ENCODE results near the gene CEP192. TPM values are rescaled to one million over a fixed set of nuclear protein-coding genes. Genes with fewer than 3 reads are reported as not detected.
"Not testable (repeated sequence)": the region's sequence is repeated elsewhere in the genome, so short reads cannot be mapped to it uniquely, and the experiment has no call there.

The CEP192 gene
- total and polyA plus RNA-seq, 2 donors (not counting 1 experiment from before 2014, with no cell fraction given), result 39.3 to 47.3 TPM

DNA sequence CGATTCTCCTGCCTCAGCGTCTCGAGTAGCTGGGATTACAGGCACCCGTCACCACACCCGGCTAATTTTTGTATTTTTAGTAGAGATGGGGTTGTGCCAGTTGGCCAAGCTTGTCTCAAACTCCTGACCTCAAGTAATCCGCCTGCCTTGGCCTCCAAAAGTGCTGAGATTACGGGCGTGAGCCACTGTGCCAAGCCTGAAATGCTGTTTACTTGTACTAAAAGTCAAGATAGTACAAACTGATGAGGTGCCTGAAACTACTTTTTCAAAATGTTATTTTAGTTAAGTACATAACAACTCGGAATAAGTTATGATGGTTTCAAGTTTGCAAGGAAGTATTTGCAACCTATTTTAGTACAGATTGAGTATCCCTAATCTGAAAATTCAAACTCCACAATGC lies 85.7 kb downstream of the CEP192 start:
- Histone ChIP-seq H2AFZ (ENCODE audit: insufficient read depth, low read depth, low read length, poor library complexity, severe bottlenecking) (no peak overlapping the region), H3K9me3 (ENCODE audit: control extremely low read depth in 1 of 3, control insufficient read depth in 2 of 3, insufficient read depth in 1 of 3, low read length in 2 of 3) (peaks cover 0 to 1% (median 0%) of the 10 kb centered on the region in 3 donors), H3K4me3 (ENCODE audit: control extremely low read depth in 1 of 5, extremely low read depth in 1 of 5, insufficient read depth in 1 of 5, low read depth in 2 of 5, low read length in 4 of 5) (no peak overlapping the region), H3K4me2 (replicated peaks; ENCODE audit: low read depth, low read length, poor library complexity, severe bottlenecking) (no peak overlapping the region), H3K27ac (ENCODE audit: low read length in 2 of 2) (no peak overlapping the region), H3K79me2 (ENCODE audit: control insufficient read depth, insufficient read depth, low read length) (no peaks in the 10 kb centered on the region), H3K27me3 (replicated peaks in 1 of 4; ENCODE audit: control extremely low read depth in 1 of 4, control insufficient read depth in 3 of 4, insufficient read depth in 4 of 4, low read length in 3 of 4) (no peaks in the 10 kb centered on the region), H4K20me1 (ENCODE audit: control insufficient read depth, insufficient read depth, low read length, poor library complexity, severe bottlenecking) (no peaks in the 10 kb centered on the region), H3K9ac (ENCODE audit: low read length) (no peak overlapping the region), H3K4me1 (ENCODE audit: control insufficient read depth in 2 of 2, insufficient read depth in 2 of 2, low read length in 2 of 2) (no peaks in the 10 kb centered on the region), H3K36me3 (replicated peaks in 1 of 2; ENCODE audit: control extremely low read depth in 1 of 2, control insufficient read depth in 1 of 2, extremely low read depth in 1 of 2, insufficient read depth in 2 of 2, low read length in 1 of 2) (peaks cover 11 to 25% of the 10 kb centered on the region in 2 experiments)
- WGBS (ENCODE audit: insufficient coverage), result 100% methylated on average over 3 of the region's 9 CpGs
- H3K27me3 Mint-ChIP-seq, result no peaks in the 10 kb centered on the region
- DNase-seq (no peak), ATAC-seq (ENCODE audit: low read depth) (no peak)
- intact Hi-C loops (cut with micrococcal nuclease), result no loop called here
- no peak overlapping the region for H3K4me3 Mint-ChIP-seq
- ChIA-PET POLR2A (no interaction called here), CTCF (no interaction called here)
- no peak overlapping the region for H3K27ac Mint-ChIP-seq
- no peaks in the 10 kb centered on the region for H3K4me1 Mint-ChIP-seq
- TF ChIP-seq EZH2 (IDR thresholded peaks at IDR 0.05; ENCODE audit: borderline replicate concordance, insufficient read depth, low read depth, low read length, poor library complexity, severe bottlenecking), result no peak
- H3K9me3 Mint-ChIP-seq (ENCODE audit: insufficient read depth), result peaks cover 3% of the 10 kb centered on the region

DNA sequence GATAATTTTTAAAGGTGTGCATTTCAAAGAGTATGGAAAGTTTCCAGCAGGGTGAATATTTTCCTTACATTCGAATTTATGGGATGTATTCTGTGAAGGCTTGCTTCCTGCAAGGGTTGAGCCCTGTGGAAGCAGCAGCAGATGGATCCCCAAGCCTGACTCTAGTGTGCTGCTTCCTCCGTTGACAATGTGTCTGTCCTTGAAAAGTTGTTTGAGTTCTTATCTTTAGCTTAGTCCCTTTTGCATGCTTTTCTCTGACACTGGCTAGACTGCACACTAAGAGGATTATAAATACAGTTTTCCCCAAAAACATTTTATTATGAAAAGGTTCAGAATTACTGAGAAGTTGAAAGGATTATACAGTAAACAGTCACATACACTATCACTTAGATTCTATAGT lies 86.3 kb downstream of the CEP192 start:
- Histone ChIP-seq H3K9ac (ENCODE audit: low read length) (no peak overlapping the region), H3K4me1 (ENCODE audit: control insufficient read depth in 2 of 2, insufficient read depth in 2 of 2, low read length in 2 of 2) (no peaks in the 10 kb centered on the region), H3K9me3 (ENCODE audit: control extremely low read depth in 1 of 3, control insufficient read depth in 2 of 3, insufficient read depth in 1 of 3, low read length in 2 of 3) (peaks cover 0 to 1% (median 0%) of the 10 kb centered on the region in 3 donors), H3K4me3 (ENCODE audit: control extremely low read depth in 1 of 5, extremely low read depth in 1 of 5, insufficient read depth in 1 of 5, low read depth in 2 of 5, low read length in 4 of 5) (no peak overlapping the region), H4K20me1 (ENCODE audit: control insufficient read depth, insufficient read depth, low read length, poor library complexity, severe bottlenecking) (no peaks in the 10 kb centered on the region), H3K79me2 (ENCODE audit: control insufficient read depth, insufficient read depth, low read length) (no peaks in the 10 kb centered on the region), H2AFZ (ENCODE audit: insufficient read depth, low read depth, low read length, poor library complexity, severe bottlenecking) (no peak overlapping the region), H3K27me3 (replicated peaks in 1 of 4; ENCODE audit: control extremely low read depth in 1 of 4, control insufficient read depth in 3 of 4, insufficient read depth in 4 of 4, low read length in 3 of 4) (no peaks in the 10 kb centered on the region), H3K4me2 (replicated peaks; ENCODE audit: low read depth, low read length, poor library complexity, severe bottlenecking) (no peak overlapping the region), H3K36me3 (replicated peaks in 1 of 2; ENCODE audit: control extremely low read depth in 1 of 2, control insufficient read depth in 1 of 2, extremely low read depth in 1 of 2, insufficient read depth in 2 of 2, low read length in 1 of 2) (peaks cover 9 to 19% of the 10 kb centered on the region in 2 experiments), H3K27ac (ENCODE audit: low read length in 2 of 2) (no peak overlapping the region)
- POLR2A ChIA-PET, result no interaction called here
- no peak for ATAC-seq (ENCODE audit: low read depth)
- 83% methylated on average over 2 of the region's 2 CpGs for WGBS (ENCODE audit: insufficient coverage)
- CTCF ChIA-PET, result no interaction called here
- TF ChIP-seq, protein P1, sequence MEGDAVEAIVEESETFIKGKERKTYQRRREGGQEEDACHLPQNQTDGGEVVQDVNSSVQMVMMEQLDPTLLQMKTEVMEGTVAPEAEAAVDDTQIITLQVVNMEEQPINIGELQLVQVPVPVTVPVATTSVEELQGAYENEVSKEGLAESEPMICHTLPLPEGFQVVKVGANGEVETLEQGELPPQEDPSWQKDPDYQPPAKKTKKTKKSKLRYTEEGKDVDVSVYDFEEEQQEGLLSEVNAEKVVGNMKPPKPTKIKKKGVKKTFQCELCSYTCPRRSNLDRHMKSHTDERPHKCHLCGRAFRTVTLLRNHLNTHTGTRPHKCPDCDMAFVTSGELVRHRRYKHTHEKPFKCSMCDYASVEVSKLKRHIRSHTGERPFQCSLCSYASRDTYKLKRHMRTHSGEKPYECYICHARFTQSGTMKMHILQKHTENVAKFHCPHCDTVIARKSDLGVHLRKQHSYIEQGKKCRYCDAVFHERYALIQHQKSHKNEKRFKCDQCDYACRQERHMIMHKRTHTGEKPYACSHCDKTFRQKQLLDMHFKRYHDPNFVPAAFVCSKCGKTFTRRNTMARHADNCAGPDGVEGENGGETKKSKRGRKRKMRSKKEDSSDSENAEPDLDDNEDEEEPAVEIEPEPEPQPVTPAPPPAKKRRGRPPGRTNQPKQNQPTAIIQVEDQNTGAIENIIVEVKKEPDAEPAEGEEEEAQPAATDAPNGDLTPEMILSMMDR (IDR thresholded peaks at IDR 0.05), result no peak
- H3K27me3 Mint-ChIP-seq, result no peaks in the 10 kb centered on the region
- DNase-seq, result no peak
- H3K27ac Mint-ChIP-seq, result no peak overlapping the region
- peaks cover 3% of the 10 kb centered on the region for H3K9me3 Mint-ChIP-seq (ENCODE audit: insufficient read depth)
- intact Hi-C loops (cut with micrococcal nuclease), result no loop called here
- H3K4me3 Mint-ChIP-seq, result no peak overlapping the region
- no peaks in the 10 kb centered on the region for H3K4me1 Mint-ChIP-seq

DNA sequence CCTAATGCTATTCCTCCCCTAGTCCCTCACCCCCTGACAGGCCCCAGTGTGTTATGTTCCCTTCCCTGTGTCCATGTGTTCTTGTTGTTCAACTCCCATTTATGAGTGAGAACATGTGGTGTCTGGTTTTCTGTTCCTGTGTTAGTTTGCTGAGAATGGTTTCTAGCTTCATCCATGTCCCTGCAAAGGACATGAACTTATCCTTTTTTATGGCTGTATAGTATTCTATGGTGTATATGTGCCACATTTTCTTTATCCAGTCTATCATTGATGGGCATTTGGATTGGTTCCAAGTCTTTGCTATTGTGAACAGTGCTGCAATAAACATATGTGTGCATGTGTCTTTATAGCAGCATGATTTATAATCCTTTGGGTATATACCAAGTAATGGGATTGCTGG lies 86.9 kb downstream of the CEP192 start:
- H3K27ac Mint-ChIP-seq; H2AFZ ChIP-seq (ENCODE audit: insufficient read depth, low read depth, low read length, poor library complexity, severe bottlenecking); DNase-seq; H3K79me2 ChIP-seq (ENCODE audit: control insufficient read depth, insufficient read depth, low read length); H3K27me3 Mint-ChIP-seq; CTCF ChIA-PET; POLR2A ChIA-PET; H3K9ac ChIP-seq (ENCODE audit: low read length); H3K4me3 ChIP-seq (ENCODE audit: control extremely low read depth in 1 of 5, extremely low read depth in 1 of 5, insufficient read depth in 1 of 5, low read depth in 2 of 5, low read length in 4 of 5); H3K9me3 Mint-ChIP-seq (ENCODE audit: insufficient read depth); H3K9me3 ChIP-seq (ENCODE audit: control extremely low read depth in 1 of 3, control insufficient read depth in 2 of 3, insufficient read depth in 1 of 3, low read length in 2 of 3); intact Hi-C loops (cut with micrococcal nuclease); ATAC-seq (ENCODE audit: low read depth); H3K4me1 Mint-ChIP-seq; H4K20me1 ChIP-seq (ENCODE audit: control insufficient read depth, insufficient read depth, low read length, poor library complexity, severe bottlenecking); H3K27ac ChIP-seq (ENCODE audit: low read length in 2 of 2); H3K4me2 ChIP-seq (replicated peaks; ENCODE audit: low read depth, low read length, poor library complexity, severe bottlenecking); H3K27me3 ChIP-seq (replicated peaks in 1 of 4; ENCODE audit: control extremely low read depth in 1 of 4, control insufficient read depth in 3 of 4, insufficient read depth in 4 of 4, low read length in 3 of 4); H3K4me3 Mint-ChIP-seq; H3K4me1 ChIP-seq (ENCODE audit: control insufficient read depth in 2 of 2, insufficient read depth in 2 of 2, low read length in 2 of 2): not testable (repeated sequence)
- peaks cover 9 to 13% of the 10 kb centered on the region in 2 experiments for H3K36me3 ChIP-seq (replicated peaks in 1 of 2; ENCODE audit: control extremely low read depth in 1 of 2, control insufficient read depth in 1 of 2, extremely low read depth in 1 of 2, insufficient read depth in 2 of 2, low read length in 1 of 2)
